Middle frontal gyrus (tissue), 1 donor: ENCODE data around the gene OR6V1.

ENCODE experiments used
- DNase-seq: peaks from one replicate; pipeline ENCODE4 v3.0.0-alpha.2; 2015; ENCODE audit warnings: low spot score; ENCODE audit errors: extremely low spot score

Gene OR6V1

GRCh38 chr7:143052041-143052440 is at the start of gene OR6V1:
TSS of gene OR6V1 (plus strand) at chr7:143052341. CDS start at chr7:143052341, 0 bp downstream.
- DNase-seq = no peak

GRCh38 chr7:143002898-143003297 is 49.2 kb upstream of the OR6V1 start:
- no peak for DNase-seq

GRCh38 chr7:143003393-143004051 is 48.6 kb upstream of the OR6V1 start:
- no peak for DNase-seq

- no peak for DNase-seq
Measured at GRCh38 chr7:143005632-143006260, 46.4 kb upstream of the OR6V1 start.

GRCh38 chr7:143008007-143008901 is 43.9 kb upstream of the OR6V1 start:
- peak; percentile 58 for DNase-seq

DNA sequence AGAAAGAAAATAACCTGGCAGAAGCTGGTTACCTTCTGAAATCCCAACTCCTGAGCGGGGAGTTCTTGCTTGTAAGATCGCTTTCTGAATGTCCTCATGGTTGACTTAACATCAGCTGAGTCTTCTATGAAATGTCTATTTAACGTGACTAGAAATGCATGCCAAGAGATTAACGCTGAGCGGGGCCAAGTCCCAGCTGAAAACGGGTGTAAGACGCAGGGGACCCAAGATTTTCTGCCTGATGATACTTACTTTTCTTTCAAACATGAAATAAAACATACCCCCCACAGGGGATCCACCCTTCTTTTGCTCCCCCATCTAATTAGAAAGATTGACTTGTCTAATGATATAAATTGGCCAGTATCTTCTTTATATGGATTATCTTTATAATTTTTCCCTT is 40.1 kb upstream of the OR6V1 start:
- DNase-seq = no peak

- no peak for DNase-seq
Measured at GRCh38 chr7:143012409-143012808, 39.7 kb upstream of the OR6V1 start.

- no peak for DNase-seq
Measured at GRCh38 chr7:143013473-143013872, 38.7 kb upstream of the OR6V1 start.

DNA sequence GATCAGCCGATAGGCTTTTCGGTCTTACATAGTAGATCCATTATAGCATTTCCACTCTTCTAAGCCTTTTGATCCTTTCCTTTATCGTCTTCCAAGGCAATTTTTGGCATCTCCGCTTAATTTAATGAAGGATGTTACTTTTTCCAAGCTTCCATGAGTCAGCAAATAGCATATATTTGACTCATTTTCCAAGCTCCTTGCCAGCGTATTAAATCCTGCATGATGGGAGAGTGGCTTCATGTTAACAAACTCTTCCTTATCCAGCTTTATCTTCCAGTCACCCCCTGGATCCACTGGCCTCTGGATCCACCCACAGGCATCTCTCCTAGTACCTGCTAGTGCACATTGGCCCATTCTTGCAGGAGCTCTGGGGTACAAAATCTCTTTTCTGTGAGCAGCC is 38.2 kb upstream of the OR6V1 start:
- DNase-seq = no peak

DNA sequence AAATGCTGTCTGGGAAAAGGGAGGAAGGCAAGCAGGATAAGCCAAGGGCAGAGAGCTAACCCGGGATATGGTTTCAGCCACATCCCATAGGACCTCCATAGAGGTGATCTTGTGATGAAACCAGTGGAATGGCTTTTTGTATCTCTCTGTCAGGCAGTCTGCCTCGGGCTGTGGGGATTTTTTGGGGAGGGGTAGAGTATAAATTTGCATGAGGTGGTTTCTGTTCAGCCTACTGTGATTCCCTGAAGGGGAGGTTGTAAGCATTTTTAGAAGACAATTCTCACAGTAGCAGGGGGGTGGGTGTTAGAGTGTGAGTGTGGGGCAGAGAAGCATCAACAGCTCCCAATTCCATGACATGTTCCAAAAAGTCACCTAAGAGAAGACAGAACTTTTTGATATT is 37.1 kb upstream of the OR6V1 start:
- no peak for DNase-seq

GRCh38 chr7:143015926-143016490 is 36.1 kb upstream of the OR6V1 start:
- DNase-seq = no peak

DNA sequence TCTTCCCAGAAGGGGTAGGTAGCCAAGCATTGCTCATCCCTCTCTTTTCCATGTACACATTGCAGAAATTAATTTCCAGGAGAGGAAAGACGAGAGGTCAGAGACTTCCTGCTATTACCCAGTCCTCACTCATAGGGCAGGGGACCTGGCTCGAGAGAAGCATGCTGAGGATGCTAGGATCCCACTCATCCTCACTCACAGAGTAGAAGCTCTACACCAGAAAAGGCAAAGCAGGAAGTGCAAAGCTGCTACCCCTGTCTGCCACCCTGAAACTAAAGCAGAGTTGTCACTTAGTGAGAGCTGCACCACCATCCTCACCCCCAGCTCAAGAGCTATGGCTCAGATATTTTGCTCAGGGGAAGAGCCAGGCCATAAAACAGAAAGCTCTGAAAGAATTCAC is 35.1 kb upstream of the OR6V1 start:
- DNase-seq = no peak

DNA sequence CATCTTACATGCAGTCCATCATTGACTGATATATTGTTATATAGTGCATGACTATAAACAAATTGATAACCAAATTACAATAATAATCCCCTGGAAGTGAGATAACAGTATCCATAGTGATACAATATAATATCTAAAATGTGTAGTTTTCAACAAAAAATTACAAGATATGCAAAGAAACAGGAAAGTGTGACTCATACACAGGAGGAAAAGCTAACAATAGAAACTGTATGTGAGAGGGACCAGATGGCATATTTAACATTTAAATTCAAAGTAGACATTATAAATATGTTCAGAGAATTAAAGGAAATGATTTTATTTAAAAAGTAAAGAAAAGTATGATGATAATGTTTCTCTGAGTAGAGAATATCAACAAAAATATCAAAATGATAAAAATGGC is 33.2 kb upstream of the OR6V1 start:
- DNase-seq = no peak

- no peak for DNase-seq
Measured at GRCh38 chr7:143023047-143023446, 29.1 kb upstream of the OR6V1 start.

DNA sequence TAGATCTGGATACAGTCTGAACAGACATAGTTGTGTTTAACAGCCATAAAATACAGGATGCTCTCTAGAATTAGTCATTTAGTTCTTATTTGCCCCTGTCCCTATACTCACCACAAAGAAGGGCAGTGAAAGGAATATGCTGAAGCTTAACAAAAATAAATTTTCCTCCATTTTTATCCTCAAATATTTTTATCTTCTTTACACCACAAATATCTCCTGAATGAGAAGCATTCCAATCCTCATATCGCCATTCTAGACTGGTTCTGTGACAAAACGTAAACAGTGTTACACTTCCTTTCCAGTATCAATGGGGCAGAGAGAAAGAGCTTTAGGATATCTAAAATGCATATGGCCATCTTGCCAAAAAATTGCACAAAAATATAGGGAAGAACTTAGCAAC is 26.8 kb upstream of the OR6V1 start:
- no peak for DNase-seq

DNA sequence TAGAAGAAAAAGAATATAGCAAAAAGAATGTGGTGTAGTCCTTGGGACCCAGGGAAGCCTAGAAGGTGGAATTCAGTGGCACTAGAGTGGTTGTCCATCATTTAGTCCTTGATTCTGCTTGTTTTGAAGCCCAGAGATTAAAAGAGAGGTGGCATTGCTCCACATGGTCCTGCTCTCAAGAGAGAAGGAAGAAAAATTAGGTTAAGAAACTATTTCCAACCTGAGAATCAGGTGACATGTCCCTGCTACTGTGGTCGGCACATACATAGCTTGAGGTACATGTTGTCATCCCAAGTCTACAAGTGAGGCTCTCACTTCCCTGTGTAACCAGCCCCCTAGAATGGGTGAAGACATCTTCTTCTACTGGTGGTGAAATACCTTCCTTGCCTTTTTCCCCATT is 25.1 kb upstream of the OR6V1 start, which contains the start of gene OR9A2:
OR9A2 (minus strand) TSS at position 101 of the 400 bp plus-strand sequence; CDS start at position 101, 0 bp downstream.
- DNase-seq = no peak

GRCh38 chr7:143027683-143028082 is 24.5 kb upstream of the OR6V1 start:
- DNase-seq = no peak

DNA sequence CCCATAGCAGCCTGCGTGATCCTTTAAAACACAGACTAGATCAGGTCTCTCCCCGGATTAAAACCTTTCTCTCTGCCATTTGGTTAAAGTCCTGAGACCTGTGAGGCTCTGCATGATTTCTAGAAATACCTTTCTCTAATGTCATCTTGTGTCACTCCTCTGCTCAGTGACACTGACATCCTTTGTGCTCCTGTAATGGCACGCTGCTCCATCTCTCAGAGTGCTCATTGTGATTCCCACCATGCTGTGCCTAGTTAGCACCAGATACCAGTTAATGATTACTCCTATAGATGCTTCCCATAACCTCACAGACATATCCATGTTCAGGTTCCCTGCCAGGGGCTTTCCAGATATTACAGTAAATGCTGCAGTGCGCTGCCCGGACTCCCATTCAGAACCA is 13.5 kb upstream of the OR6V1 start:
- no peak for DNase-seq

GRCh38 chr7:143040209-143040715 is 11.9 kb upstream of the OR6V1 start:
- DNase-seq = no peak

DNA sequence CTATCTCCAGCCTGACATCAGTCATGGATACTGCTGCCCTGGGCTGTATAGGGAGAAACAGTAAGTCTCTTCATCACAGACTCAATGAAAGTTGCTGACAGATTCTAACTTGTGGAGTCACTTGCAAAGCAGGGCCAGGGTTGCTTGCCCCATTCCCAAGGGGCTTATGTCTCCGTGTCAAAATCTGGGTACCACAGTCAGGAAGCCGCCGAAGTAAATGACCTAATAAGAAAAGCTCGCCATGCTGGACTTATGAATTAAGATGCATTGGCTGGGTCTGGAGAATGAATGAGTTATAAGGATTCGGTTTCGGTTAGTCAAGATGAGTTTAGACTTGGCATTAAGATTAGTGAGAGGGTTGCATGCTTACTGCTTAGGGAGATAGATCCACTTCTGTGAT is 10.8 kb upstream of the OR6V1 start:
- no peak for DNase-seq

DNA sequence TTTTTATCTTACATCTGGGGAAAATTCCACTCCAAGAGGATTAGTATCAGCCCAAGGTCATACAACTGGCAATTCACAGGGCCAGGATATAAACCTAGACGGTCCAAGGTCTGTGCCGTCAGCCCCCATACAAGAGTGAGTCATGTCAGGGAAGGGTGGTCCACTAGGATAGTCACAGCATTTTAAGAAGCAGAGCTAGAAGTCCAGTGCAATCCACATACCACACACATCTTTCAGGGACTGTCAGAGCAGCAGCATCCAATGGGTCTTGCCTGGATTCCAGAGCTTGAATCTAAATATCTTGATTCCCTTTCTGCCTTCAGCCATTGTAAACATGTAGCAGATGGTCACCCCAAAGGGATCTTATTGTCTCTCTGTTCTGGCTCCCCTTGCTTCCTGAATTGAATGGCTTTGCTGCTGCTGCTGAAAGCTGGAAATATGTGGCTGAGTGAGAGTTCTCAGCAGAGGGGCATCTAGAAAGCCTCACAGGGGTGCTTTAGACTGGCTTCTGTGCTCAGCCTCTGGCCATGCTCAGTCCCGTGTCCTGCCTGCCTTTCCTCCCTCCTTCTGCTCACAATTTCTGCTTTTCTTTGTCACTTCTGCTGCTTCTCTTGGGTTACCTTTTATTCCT is 9.9 kb upstream of the OR6V1 start:
- DNase-seq = no peak
